ENCODE measurements around the gene PRAC2. TPM values are rescaled to one million over a fixed set of nuclear protein-coding genes. Genes with fewer than 3 reads are reported as not detected.

PRAC2 gene
- polyA plus RNA-seq, 1 of the 3 experiments (the other 2 are of a cell fraction): not detected

- peaks cover 98% of the 10 kb centered on the region for H3K27me3 ChIP-seq (ENCODE audit: insufficient read depth)
- no peak overlapping the region for H3K4me2 ChIP-seq
- POLR2A ChIA-PET: no interaction called here
- CTCF ChIA-PET: interaction anchor here (1.3 to 2.1 kb wide), 5 partner anchors 32 to 127 kb away, joined by 4 to 10 read pairs (median 6); no protein-coding TSS in a partner anchor
- no peaks in the 10 kb centered on the region for H3K9me3 ChIP-seq
- no peak overlapping the region for H2AFZ ChIP-seq (ENCODE audit: low read depth)
- no peaks in the 10 kb centered on the region for H3K79me2 ChIP-seq (ENCODE audit: insufficient read depth)
- no peaks in the 10 kb centered on the region for H4K20me1 ChIP-seq (ENCODE audit: insufficient read depth)
- H3K4me3 ChIP-seq (ENCODE audit: low read depth in 2 of 2, low read length in 1 of 2): no peak overlapping the region
- 10% methylated on average over 2 of the region's 2 CpGs for WGBS (ENCODE audit: low lambda C conversion rate)
- no peaks in the 10 kb centered on the region for H3K4me1 ChIP-seq (ENCODE audit: control insufficient read depth in 1 of 2, insufficient read depth in 2 of 2, low read depth in 1 of 2, low read length in 1 of 2)
- no peak for TF ChIP-seq NFIC (IDR thresholded peaks at IDR 0.05; ENCODE audit: borderline replicate concordance)
- no peak for TF ChIP-seq FOXJ3 (CRISPR knock-in tag; IDR thresholded peaks at IDR 0.05)
- no peak for TF ChIP-seq YY1 (IDR thresholded peaks at IDR 0.05; ENCODE audit: low read depth)
- TF ChIP-seq GATA2 (CRISPR knock-in tag; IDR thresholded peaks at IDR 0.05): no peak
- no peak for TF ChIP-seq ZBTB33 (IDR thresholded peaks at IDR 0.05; ENCODE audit: borderline replicate concordance, low read depth)
- no peak for TF ChIP-seq USF2 (IDR thresholded peaks at IDR 0.05; ENCODE audit: borderline replicate concordance, low read depth, low read length)
- TF ChIP-seq POLR2AphosphoS5 (IDR thresholded peaks at IDR 0.05; ENCODE audit: low read depth, low read length): no peak
- no peak for TF ChIP-seq PBX3 (IDR thresholded peaks at IDR 0.05)
- TF ChIP-seq EP300 (IDR thresholded peaks at IDR 0.05; ENCODE audit: borderline replicate concordance in 1 of 2, low read depth in 1 of 2, low read length in 1 of 2): no peak
- no peak for TF ChIP-seq JUND (IDR thresholded peaks at IDR 0.05)
- no peak for TF ChIP-seq SMC3 (IDR thresholded peaks at IDR 0.05; ENCODE audit: low read depth, low read length)
- no peak for DNase-seq
- H3K9ac ChIP-seq: no peak overlapping the region
- H3K36me3 ChIP-seq (replicated peaks in 1 of 2; ENCODE audit: control insufficient read depth in 1 of 2, insufficient read depth in 2 of 2, low read length in 1 of 2): no peaks in the 10 kb centered on the region
- no peaks in the 10 kb centered on the region for H3K9me2 ChIP-seq
- H3K27ac ChIP-seq (ENCODE audit: low read depth in 2 of 2, low read length in 1 of 2): no peak overlapping the region
- no peaks in the 10 kb centered on the region for H3F3A ChIP-seq (replicated peaks; ENCODE audit: insufficient read depth)
Observed at GRCh38 chr17:48757524-48757961, 34.6 kb downstream of the PRAC2 start.

GRCh38 chr17:48759288-48759687 lies 36.3 kb downstream of the PRAC2 start:
- ChIA-PET POLR2A (no interaction called here), CTCF (interaction anchor here (2.1 to 2.3 kb wide), 2 partner anchors 35 to 120 kb away, joined by 7 to 8 read pairs; no protein-coding TSS in a partner anchor)
- no peaks in the 10 kb centered on the region for H3K36me3 ChIP-seq (replicated peaks in 1 of 2; ENCODE audit: control insufficient read depth in 1 of 2, insufficient read depth in 2 of 2, low read length in 1 of 2)
- H4K20me1 ChIP-seq (ENCODE audit: insufficient read depth): no peaks in the 10 kb centered on the region
- no peak overlapping the region for H3K4me3 ChIP-seq (ENCODE audit: low read depth in 2 of 2, low read length in 1 of 2)
- no peak overlapping the region for H3K27ac ChIP-seq (ENCODE audit: low read depth in 2 of 2, low read length in 1 of 2)
- H3K4me2 ChIP-seq: no peak overlapping the region
- H3K9ac ChIP-seq: no peak overlapping the region
- H2AFZ ChIP-seq (ENCODE audit: low read depth): no peak overlapping the region
- peaks cover 98% of the 10 kb centered on the region for H3K27me3 ChIP-seq (ENCODE audit: insufficient read depth)
- no peaks in the 10 kb centered on the region for H3K4me1 ChIP-seq (ENCODE audit: control insufficient read depth in 1 of 2, insufficient read depth in 2 of 2, low read depth in 1 of 2, low read length in 1 of 2)
- H3K9me3 ChIP-seq: no peaks in the 10 kb centered on the region
- DNase-seq: no peak
- no peaks in the 10 kb centered on the region for H3K9me2 ChIP-seq
- H3F3A ChIP-seq (replicated peaks; ENCODE audit: insufficient read depth): no peaks in the 10 kb centered on the region
- no peaks in the 10 kb centered on the region for H3K79me2 ChIP-seq (ENCODE audit: insufficient read depth)
- TF ChIP-seq EP300 (IDR thresholded peaks at IDR 0.05; ENCODE audit: borderline replicate concordance in 1 of 2, low read depth in 1 of 2, low read length in 1 of 2) (no peak), MAX (IDR thresholded peaks at IDR 0.05; ENCODE audit: low read depth) (no peak), FOXM1 (IDR thresholded peaks at IDR 0.05; ENCODE audit: low read depth) (no peak), RXRA (IDR thresholded peaks at IDR 0.05; ENCODE audit: borderline replicate concordance, low read depth) (no peak), FOXJ3 (CRISPR knock-in tag; IDR thresholded peaks at IDR 0.05) (no peak), TCF12 (IDR thresholded peaks at IDR 0.05) (no peak), MXI1 (IDR thresholded peaks at IDR 0.05; ENCODE audit: low read depth, low read length) (no peak), NFIC (IDR thresholded peaks at IDR 0.05; ENCODE audit: borderline replicate concordance) (no peak), IRF3 (IDR thresholded peaks at IDR 0.05; ENCODE audit: low read depth, low read length) (no peak), PBX3 (IDR thresholded peaks at IDR 0.05) (no peak), GABPA (IDR thresholded peaks at IDR 0.05; ENCODE audit: low read depth) (no peak), SIN3A (IDR thresholded peaks at IDR 0.05; ENCODE audit: borderline replicate concordance, low read depth, low read length) (no peak), CHD2 (IDR thresholded peaks at IDR 0.05; ENCODE audit: low read length, partially characterized antibody) (no peak)
